ENCODE results near the gene REM2.
A peak's percentile ranks its signal among the peaks of the same experiment; 100 is the strongest.
"Not testable (repeated sequence)": the region's sequence is repeated elsewhere in the genome, so short reads cannot be mapped to it uniquely, and the experiment has no call there.

Gene REM2

GRCh38 chr14:22849212-22849819, 33.7 kb upstream of the REM2 start:
- no peak for DNase-seq

DNA sequence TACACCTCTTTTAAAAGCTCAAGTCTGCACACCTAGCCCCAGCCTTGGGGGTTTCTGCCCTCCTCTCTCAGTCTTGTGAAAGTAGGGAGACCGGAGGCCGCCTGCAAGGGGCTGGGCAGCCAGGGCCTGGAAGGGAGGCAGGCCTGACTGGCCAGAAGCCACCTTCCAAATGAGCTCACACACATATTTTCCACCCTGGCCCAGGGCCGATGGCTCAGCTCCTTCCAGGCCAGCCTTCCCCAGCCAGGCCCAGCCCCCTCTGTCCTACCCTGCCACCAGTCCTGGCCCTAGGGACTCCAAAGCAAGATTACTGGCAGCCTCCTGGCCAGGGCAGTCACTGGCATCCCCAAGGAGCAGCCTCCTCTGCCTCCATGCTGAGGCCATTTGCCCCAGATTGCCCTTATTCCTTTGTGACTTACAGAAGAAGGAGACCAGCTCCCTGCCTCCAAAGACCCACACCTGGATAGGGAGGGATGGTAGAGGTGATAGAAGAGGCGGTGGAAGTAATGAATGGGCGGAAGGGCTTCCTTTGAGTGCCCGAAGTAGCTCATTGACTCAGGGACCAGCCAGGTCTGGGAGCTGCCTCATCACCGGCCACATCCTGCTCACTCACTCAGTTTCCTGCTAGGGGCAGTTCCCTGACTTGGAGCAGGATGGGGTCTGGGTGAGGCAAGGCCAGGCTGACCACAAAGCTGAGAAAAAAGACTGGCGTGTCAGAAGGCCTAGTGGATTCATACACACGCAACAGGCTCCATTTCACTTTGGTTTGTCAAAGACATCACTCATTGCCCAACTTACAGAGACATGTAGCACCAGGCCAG, 31.9 kb upstream of the REM2 start:
- DNase-seq = peak; percentile 74

GRCh38 chr14:22852178-22852577, 30.8 kb upstream of the REM2 start:
- not testable (repeated sequence) for DNase-seq

- DNase-seq = no peak
Measured at GRCh38 chr14:22852599-22852939, 30.5 kb upstream of the REM2 start.

- peak; percentile 94 for DNase-seq
Measured at GRCh38 chr14:22852940-22853767, 29.9 kb upstream of the REM2 start.

DNA sequence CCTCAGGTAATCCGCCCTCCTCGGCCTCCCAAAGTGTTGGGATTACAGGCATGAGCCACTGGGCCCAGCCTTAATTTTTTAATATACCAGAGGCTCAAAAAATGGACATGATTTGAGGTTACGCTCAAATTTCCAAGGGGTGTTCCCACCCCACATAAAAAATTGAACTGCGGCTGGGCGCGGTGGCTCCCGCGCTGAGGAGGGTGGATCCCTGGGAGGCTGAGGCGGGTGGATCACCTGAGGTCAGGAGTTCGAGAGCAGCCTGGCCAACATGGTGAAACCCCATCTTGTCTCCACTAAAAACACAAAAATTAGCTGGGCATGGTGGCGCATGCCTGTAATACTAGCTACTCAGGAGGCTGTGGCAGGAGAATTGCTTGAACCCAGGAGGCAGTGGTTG, 28.7 kb upstream of the REM2 start:
- not testable (repeated sequence) for DNase-seq

GRCh38 chr14:22854963-22855724, 27.9 kb upstream of the REM2 start:
- DNase-seq = no peak

GRCh38 chr14:22856428-22856827, 26.6 kb upstream of the REM2 start:
- DNase-seq = no peak

- DNase-seq = not testable (repeated sequence)
Measured at GRCh38 chr14:22860377-22860776, 22.6 kb upstream of the REM2 start.

DNA sequence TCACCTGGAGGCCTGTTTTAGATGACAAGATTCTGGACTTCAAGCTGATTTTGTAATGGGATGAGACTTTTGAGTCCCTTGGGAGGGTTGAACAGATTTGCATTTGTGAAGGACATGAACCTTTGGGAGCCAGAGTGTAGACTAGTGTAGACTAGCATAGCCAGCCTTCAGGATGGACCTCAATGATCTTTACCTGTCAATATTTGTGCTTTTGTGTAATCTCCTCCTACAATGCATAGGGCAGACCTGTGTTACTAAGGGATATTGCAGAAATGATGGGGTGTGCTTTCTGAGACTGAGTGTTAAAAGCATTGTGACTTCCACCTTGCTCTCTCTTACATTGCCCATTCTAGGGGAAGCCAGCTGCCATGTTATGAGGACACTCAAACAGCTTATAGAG, 21.4 kb upstream of the REM2 start:
- DNase-seq = no peak

GRCh38 chr14:22864979-22865378, 18.0 kb upstream of the REM2 start:
- no peak for DNase-seq

- DNase-seq = no peak
Measured at GRCh38 chr14:22865424-22866405, 17.3 kb upstream of the REM2 start.

GRCh38 chr14:22866874-22867273, 16.1 kb upstream of the REM2 start:
- no peak for DNase-seq

GRCh38 chr14:22870811-22871223, 12.2 kb upstream of the REM2 start:
- peak; percentile 77 for DNase-seq

- DNase-seq = peak; percentile 96
Measured at GRCh38 chr14:22871224-22872032, 11.6 kb upstream of the REM2 start, which contains the start of gene LRP10. Gene LRP10 (plus strand): TSS chr14:22871740. CDS start chr14:22872304, 564 bp downstream.

DNA sequence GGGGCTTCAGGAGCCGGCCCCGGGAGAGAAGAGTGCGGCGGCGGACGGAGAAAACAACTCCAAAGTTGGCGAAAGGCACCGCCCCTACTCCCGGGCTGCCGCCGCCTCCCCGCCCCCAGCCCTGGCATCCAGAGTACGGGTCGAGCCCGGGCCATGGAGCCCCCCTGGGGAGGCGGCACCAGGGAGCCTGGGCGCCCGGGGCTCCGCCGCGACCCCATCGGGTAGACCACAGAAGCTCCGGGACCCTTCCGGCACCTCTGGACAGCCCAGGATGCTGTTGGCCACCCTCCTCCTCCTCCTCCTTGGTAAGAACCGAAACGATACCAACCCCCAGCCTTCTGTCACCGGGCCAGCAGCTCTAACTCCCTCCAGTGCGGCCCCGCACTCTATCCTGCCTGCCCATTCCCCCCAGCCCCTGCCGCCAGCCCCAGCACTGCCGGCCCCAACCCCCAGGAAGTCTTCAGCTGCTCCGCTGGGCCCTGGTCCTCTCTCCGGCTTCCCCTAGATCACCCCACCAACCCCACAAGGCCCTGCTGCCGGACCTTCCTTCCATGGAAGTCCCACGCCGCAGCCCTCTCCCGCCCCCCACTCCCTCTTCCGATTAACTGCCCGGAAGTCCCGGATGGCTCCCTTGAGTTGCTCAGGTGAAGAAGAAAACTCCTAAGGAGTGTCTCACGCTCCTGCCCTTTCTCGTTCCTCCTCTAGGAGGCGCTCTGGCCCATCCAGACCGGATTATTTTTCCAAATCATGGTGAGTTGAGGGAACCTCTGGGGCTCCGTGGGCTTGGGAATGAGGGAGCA, 10.8 kb upstream of the REM2 start:
- peak; percentile 81 for DNase-seq

- DNase-seq = no peak
Measured at GRCh38 chr14:22872833-22873520, 10.0 kb upstream of the REM2 start.

DNA sequence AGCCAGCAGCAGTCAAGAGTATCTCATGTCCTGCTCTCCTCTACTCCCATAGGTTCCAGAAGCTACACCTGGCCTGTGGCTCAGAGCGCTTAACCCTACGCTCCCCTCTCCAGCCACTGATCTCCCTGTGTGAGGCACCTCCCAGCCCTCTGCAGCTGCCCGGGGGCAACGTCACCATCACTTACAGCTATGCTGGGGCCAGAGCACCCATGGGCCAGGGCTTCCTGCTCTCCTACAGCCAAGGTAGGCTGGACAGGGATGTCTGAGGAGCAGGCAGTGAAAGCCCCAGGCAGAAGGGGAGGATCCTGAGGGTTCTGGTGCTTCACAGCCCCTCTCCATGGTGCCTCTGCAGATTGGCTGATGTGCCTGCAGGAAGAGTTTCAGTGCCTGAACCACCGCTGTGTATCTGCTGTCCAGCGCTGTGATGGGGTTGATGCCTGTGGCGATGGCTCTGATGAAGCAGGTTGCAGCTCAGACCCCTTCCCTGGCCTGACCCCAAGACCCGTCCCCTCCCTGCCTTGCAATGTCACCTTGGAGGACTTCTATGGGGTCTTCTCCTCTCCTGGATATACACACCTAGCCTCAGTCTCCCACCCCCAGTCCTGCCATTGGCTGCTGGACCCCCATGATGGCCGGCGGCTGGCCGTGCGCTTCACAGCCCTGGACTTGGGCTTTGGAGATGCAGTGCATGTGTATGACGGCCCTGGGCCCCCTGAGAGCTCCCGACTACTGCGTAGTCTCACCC, 7.8 kb upstream of the REM2 start:
- no peak for DNase-seq
